MG63 (cell line): Measurements from ENCODE around the gene CREB3L2. TPM values are rescaled to one million over a fixed set of nuclear protein-coding genes. Genes with fewer than 3 reads are reported as not detected.
"Not testable (repeated sequence)": the region's sequence is repeated elsewhere in the genome, so short reads cannot be mapped to it uniquely, and the experiment has no call there.

Experiments
- DNase-seq: peaks from one replicate; pipeline ENCODE4 v3.0.0-alpha.2; 2020
- H3K27me3 ChIP-seq: fragments of 250-450 bp; sonication (Bioruptor Pico); 2 replicates; pipeline ENCODE4 v1.5.1; 2020; ENCODE audit warnings: mild to moderate bottlenecking, moderate library complexity
- H3K36me3 ChIP-seq: fragments of 250-450 bp; sonication (Bioruptor Pico); 2 replicates; pipeline ENCODE4 v1.5.1; 2020; ENCODE audit warnings: mild to moderate bottlenecking, moderate library complexity
- H3K4me3 ChIP-seq: fragments of 250-450 bp; sonication (Bioruptor Pico); 2 replicates; pipeline ENCODE4 v1.5.1; 2020; ENCODE audit warnings: mild to moderate bottlenecking, moderate library complexity
- H3K9me3 ChIP-seq: fragments of 250-450 bp; sonication (Bioruptor Pico); 2 replicates; pipeline ENCODE4 v1.5.1; 2020; ENCODE audit warnings: mild to moderate bottlenecking, moderate library complexity
- total RNA-seq: library from RNA; depleted of rRNA; stranded (reverse); fragments of >200 nt; shearing (Covaris generic); gene quantifications from 2 replicates; pipeline ENCODE4 v1.2.3, GENCODE V29; 2014; ENCODE audit warnings: low replicate concordance

CREB3L2 gene
- total RNA-seq, 1 experiment from 2014 or later: 6.0 TPM

DNA sequence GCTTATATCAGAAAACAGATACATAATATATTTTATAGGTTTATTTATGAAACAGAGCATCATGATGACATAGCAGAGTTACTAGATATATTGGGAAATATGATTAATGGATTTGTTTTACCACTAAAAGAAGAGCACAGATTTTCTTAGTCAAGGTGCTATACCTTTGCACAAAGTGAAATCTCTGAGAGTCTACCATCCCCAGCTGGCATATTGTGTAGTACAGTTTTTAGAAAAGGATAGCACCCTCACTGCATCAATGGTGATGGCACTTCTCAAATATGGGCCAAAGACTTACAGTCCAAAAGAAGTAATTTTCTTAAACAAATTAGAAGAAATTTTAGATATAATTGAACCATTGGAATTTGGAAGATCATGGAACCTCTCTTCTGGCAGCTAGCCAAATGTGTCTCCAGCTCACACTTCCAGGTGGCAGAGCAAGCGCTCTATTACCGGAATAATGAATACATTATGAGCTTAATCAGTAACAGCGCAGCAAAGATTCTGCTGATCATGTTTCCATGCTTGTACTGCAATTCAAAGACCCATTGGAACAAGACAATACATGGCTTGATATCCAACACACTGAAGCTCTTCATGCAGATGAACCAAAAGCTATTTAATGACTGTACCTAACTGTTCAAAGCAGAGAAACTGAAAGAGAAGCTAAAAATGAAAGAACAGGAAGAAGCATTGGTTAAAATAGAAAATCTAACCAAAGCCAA, 21.9 kb upstream of the CREB3L2 start:
- DNase-seq: no peak
- no peak overlapping the region for H3K4me3 ChIP-seq
- no peaks in the 10 kb centered on the region for H3K27me3 ChIP-seq
- H3K36me3 ChIP-seq: no peaks in the 10 kb centered on the region
- H3K9me3 ChIP-seq: no peaks in the 10 kb centered on the region

DNA sequence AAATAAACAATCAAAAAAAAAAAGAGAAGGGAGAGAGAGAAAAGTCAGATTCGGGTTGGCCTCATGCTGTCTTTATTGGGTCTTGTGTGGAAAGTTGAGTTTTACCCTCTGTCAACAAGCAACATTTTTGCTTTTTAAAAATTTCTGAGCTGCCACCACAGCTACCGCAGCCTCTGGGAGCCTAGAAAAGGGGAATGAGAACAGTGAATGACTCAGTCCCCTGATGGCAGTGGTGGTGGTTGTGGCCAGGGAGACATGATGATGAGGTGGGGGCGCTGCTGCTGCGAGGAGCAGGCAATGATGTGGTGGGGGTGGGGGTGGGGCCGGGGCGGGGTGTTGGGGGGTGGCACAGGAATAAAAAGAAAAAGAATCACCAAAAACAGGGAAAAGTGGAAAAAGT, 20.0 kb upstream of the CREB3L2 start:
- no peak for DNase-seq
- Histone ChIP-seq H3K36me3 (no peaks in the 10 kb centered on the region), H3K9me3 (no peaks in the 10 kb centered on the region), H3K27me3 (no peaks in the 10 kb centered on the region), H3K4me3 (no peak overlapping the region)

DNA sequence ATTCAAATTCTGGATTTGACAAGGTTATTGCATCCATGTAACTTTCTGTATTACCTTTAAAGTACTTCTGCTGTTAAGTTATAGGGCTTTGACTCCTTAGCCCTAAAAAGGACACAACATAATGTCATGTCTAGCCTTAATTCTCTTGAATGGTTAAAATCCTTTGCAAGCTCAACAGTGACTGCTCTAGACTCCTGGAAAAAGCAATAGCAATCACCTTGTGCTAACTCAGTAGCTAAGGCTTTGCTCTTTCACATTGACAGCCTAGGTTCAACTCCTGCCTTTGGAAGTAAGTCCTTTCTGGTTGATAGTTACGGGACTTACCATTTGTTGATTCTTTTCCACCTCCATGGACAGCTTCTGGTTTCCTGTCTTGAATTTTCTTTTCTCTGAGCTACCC, 16.1 kb upstream of the CREB3L2 start:
- H3K4me3 ChIP-seq: no peak overlapping the region
- H3K36me3 ChIP-seq: no peaks in the 10 kb centered on the region
- H3K27me3 ChIP-seq: no peaks in the 10 kb centered on the region
- H3K9me3 ChIP-seq: no peaks in the 10 kb centered on the region
- no peak for DNase-seq

DNA sequence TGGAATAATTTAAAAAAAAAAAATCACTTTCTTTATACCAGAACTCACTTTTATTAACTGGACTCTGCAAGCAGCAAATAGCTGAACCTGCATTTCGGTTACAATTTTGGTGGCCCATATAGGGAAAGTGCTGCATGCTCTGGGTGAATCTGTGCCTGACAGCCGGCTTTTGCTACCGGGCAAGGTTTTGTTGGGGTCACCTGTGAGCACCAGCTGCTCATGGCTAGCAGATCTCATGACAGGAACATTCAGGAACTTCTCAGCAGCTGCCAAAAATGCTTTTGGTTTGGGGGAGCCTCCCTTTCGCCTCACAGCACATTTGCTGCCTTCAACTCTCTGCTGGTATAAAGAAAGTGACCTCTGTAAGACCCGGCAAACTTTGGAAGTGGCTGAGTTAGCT, 13.2 kb upstream of the CREB3L2 start:
- H3K27me3 ChIP-seq: no peaks in the 10 kb centered on the region
- no peaks in the 10 kb centered on the region for H3K9me3 ChIP-seq
- no peak overlapping the region for H3K4me3 ChIP-seq
- DNase-seq: no peak
- H3K36me3 ChIP-seq: no peaks in the 10 kb centered on the region

DNA sequence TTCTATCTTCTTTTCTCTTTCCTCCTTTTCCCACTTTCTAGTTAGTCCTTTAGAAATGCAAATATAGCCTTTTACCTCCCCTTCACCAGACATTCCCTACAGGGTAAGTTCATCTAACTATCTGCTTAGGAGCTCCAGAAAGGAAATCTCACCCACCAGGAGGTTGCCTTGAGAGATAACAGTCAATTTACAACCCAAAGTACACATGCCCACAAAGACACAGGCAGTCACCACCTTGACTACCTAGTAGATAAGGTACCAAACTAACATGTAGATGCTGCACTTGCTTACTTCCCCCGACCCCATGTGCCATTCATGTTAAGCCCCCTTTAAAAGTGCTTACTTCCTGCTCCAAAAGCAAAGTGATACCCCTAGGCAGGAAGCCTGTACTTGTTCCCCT, 12.8 kb upstream of the CREB3L2 start:
- Histone ChIP-seq H3K9me3 (no peaks in the 10 kb centered on the region), H3K36me3 (no peaks in the 10 kb centered on the region), H3K4me3 (no peak overlapping the region), H3K27me3 (no peaks in the 10 kb centered on the region)
- no peak for DNase-seq

DNA sequence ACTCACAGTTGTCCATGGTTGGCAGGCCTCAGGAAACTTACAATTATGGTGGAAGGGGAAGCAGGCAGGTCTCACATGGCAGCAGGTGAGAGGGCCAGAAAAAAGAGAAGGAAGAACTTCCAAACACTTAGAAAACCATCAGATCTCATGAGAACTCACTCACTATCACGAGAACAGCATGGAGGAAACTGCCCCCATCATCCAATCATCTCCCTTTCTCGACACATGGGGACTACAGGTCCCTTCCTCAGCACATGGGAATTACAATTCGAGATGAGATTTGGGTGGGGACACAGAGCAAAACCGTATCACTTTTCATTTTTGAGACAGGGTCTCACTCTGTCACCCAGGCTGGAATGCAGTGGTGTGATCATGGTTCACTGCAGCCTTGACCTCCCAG, 12.3 kb upstream of the CREB3L2 start:
- H3K4me3 ChIP-seq, H3K27me3 ChIP-seq, H3K9me3 ChIP-seq, DNase-seq, H3K36me3 ChIP-seq: not testable (repeated sequence)

DNA sequence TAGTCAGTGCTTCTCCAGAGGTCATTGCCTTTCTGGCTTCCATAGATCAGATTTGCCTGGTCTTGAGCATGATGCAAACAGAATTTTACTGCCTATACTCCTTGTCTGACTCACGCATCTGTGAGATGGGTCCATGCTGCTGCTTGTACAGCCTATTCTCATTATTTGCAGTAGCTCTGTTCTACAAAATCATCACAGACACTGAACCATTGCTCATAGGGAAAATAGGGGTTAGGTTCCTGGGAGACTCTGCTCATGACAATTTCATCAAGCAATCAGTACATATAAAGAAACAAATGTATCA, 7.4 kb upstream of the CREB3L2 start:
- Histone ChIP-seq H3K27me3 (no peaks in the 10 kb centered on the region), H3K4me3 (no peak overlapping the region)

DNA sequence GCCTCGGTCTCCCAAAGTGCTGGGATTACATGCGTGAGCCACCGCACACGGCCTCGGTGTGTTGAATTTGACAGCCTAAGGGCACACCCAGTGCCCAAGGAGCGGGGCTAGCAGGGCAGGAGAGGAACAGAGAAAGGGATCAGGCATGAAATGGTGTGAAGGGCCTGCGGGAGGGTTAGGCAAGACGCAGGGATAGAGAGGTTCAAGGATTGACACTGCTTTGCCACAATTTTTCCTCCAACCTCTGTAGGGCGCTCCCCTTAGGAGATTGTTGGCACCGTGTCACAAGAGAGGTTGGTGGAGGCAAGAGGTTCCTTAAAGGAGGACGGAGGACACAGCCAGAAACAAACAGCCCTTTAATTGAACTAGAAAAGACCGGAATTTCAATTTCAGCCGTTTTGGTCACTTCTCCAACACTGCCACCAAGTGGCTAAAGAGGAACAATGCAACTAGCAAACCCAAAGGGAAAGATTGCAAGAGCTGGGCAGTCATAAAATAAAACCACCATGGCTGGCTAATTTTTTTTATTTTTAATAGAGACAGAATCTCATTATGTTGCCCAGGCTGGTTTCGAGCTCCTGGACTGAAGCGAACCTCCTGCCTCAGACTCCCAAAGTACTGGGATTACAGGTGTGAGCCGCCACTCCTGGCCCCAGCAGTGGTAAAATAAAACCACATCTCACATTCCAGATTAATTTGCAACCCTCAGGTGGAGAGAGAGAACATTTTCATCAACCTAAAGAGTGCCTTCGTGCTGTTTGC, 6.9 kb upstream of the CREB3L2 start:
- Histone ChIP-seq H3K9me3 (no peaks in the 10 kb centered on the region), H3K36me3 (no peaks in the 10 kb centered on the region), H3K27me3 (no peaks in the 10 kb centered on the region), H3K4me3 (no peak overlapping the region)
- no peak for DNase-seq

More for the DNA sequence above, 7.4 kb upstream of the CREB3L2 start:
- no peaks in the 10 kb centered on the region for H3K36me3 ChIP-seq
- no peaks in the 10 kb centered on the region for H3K9me3 ChIP-seq
- no peak for DNase-seq

DNA sequence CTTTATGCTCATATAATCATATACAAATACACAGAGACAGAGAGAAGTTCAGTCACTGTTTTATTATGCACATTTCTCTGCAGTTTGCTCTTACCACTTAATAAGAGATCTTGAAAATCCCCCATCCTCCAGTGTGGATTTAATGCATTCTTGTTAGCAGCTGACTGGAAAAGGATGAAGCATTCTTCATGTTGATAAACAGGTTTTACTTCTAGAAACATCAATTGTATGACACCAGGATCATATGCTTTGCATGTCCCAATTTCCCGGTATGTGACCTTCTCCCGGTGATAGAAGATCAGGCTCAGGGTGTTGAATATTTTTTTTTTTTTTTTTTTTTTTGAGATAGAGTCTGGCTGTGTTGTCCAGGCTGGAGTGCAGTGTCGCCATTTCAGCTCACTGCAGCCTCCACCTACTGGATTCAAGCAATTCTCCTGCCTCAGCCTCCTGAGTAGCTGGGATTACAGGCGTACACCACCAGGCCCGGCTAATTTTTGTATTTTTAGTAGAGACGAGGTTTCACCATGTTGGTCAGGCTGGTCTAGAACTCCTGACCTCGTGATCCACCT, 6.2 kb upstream of the CREB3L2 start:
- H3K27me3 ChIP-seq: no peaks in the 10 kb centered on the region
- no peak for DNase-seq
- no peaks in the 10 kb centered on the region for H3K36me3 ChIP-seq
- H3K9me3 ChIP-seq: no peaks in the 10 kb centered on the region
- H3K4me3 ChIP-seq: no peak overlapping the region

DNA sequence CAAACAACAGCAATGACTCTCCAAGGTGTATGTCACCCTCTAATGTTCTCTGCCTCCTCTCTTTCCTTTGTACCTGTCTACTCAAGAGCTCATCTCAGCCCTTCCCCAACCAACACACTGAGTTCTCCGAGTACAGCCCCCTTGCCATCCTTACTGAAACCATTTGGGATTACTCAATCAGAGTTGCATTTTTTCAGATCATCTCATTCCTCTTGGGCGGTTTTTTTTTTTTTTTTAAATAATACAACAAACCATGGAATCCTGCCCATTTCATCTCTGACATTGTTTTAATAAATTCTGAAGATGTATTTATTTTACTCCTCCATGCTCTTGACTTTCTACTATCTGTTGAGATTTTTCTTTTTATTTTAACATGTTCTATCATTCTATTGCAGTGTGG, 4.2 kb upstream of the CREB3L2 start:
- H3K27me3 ChIP-seq: no peaks in the 10 kb centered on the region
- peaks cover 3% of the 10 kb centered on the region; the same call in 1 of the 2 replicates for H3K36me3 ChIP-seq
- H3K4me3 ChIP-seq: no peak overlapping the region
- H3K9me3 ChIP-seq: no peaks in the 10 kb centered on the region
- DNase-seq: no peak

DNA sequence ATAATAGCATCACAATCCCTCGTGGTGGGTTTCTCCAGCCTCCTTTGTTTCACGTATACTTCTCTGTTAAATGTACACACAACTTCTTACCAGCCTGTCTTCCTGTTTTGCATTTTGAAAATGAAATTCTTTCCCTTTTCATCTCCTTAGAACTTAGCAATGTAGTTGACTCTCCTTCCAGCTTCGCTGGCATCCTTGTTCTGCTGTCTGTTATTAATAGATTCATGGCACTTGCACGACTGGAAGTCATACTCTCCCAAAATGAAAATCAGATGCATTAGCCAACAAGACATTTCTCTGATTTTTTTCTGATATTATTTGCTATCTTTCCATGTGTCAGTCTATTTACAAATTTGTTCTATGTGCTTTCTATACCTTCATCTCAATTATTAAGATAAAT, 3.0 kb upstream of the CREB3L2 start:
- no peak for DNase-seq
- Histone ChIP-seq H3K9me3 (no peaks in the 10 kb centered on the region), H3K4me3 (no peak overlapping the region), H3K27me3 (no peaks in the 10 kb centered on the region), H3K36me3 (peaks cover 3% of the 10 kb centered on the region; the same call in 1 of the 2 replicates)

DNA sequence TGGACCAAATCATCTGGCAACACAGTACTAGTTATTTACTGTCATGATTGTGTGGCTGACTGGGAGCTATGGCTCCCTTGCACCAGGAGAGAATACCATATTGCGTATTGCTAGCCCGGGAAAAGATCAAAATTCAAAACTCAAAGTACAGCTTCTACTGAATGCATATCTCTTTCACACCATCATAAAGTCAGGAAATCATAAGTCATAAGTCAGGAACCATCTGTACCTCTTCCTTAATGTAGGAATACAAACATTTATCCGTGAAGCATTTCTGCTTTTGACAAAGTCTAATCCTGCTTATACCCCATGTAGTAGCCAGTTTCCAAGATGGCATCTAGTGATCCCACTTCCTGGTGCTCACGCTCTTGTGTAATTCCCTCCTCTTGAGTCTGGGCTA, 2.2 kb upstream of the CREB3L2 start:
- Histone ChIP-seq H3K9me3 (no peaks in the 10 kb centered on the region), H3K36me3 (peaks cover 5% of the 10 kb centered on the region; the same call in 1 of the 2 replicates), H3K4me3 (no peak overlapping the region), H3K27me3 (no peaks in the 10 kb centered on the region)
- DNase-seq: no peak

DNA sequence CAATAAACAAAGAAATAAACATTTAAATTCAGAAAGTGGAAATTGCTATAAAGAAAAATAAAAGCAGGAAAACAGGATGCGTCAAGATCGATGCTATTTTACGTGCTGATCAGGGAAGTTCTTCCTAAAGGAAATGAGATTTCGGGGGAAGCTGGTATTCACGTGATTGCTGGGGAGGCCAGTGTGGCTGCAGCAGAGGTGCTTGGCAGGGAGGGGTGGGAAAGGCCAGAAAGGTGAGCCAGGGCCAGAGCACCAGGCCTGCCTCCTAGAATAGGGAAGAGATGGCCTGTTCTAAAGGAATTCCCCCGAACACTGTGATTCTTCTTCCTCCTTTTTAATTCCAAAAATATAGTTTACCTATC, 923 bp upstream of the CREB3L2 start:
- DNase-seq: no peak
- peaks cover 5% of the 10 kb centered on the region for H3K36me3 ChIP-seq
- no peaks in the 10 kb centered on the region for H3K9me3 ChIP-seq
- peak overlapping the region; percentile 22; the same call in 1 of the 2 replicates for H3K4me3 ChIP-seq
- H3K27me3 ChIP-seq: no peaks in the 10 kb centered on the region

DNA sequence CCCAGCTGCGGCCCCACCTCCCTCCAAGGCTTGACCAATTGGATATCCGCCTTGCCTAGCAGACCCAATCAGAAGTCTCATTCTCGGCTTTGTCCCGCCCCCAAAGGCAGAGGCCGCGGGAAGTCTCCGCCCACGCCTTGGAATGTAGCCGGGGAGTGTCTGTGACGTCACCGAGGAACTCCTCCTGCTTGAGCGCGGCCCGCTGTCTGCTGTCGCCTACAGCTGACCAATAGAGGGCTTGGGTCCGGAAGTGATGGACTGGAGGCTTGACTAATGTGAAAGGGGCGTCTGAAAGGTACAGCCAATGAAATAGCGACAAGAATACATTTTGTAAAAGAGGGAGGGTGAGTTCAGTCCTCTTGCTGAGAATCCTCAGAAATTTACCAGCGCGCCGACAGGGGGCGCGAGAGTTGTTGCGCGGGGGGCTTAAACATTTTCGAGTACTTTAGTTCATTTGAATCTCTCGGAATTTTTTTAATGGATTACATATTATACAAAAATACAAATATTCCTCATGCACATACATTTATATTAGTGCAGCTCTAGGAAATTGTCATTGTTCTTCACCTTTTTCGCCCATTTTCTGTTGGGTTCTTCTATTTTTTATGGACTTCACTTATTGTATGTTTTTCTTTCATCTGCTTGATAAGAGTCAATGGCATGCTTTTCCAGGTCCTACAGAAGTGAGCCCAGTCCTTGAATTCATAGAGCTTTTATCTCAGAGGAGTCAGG, 376 bp upstream of the CREB3L2 start:
- no peaks in the 10 kb centered on the region for H3K9me3 ChIP-seq
- H3K27me3 ChIP-seq: no peaks in the 10 kb centered on the region
- peak; percentile 96 for DNase-seq
- H3K4me3 ChIP-seq: peak overlapping the region; percentile 94
- peaks cover 5% of the 10 kb centered on the region for H3K36me3 ChIP-seq

DNA sequence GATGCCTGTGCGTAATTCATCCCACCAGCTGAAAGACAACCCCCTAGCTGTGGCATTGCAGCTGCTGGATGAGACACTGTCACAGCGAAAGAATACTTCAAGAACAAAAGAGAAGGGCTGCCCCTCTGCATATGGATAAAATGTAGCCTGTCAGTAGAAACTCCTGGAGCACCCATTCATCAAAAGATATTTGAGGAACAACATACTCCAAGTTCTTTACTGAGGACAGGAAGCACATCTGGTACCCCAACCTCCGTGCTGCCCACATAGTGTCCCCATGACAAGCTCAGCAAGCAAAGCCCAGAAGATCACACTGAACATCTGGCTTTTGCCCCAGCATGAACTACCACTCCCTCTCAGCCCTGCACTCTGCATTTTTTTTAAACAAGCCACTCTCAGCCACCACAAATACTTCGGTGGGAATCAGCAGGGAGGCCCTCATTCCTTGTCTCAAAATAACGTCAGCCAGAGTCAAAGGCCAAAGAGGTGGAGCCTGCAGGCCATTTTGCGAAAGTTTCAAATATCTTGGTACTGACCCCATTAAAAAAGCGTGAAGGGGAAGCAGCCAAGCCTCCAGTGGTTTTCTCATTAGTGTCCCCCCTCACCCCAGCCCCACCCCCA, 1.7 kb downstream of the CREB3L2 start:
- DNase-seq: peak; percentile 59
- no peaks in the 10 kb centered on the region for H3K9me3 ChIP-seq
- H3K4me3 ChIP-seq: peak overlapping the region; percentile 94
- H3K36me3 ChIP-seq: peaks cover 16% of the 10 kb centered on the region
- H3K27me3 ChIP-seq: no peaks in the 10 kb centered on the region

DNA sequence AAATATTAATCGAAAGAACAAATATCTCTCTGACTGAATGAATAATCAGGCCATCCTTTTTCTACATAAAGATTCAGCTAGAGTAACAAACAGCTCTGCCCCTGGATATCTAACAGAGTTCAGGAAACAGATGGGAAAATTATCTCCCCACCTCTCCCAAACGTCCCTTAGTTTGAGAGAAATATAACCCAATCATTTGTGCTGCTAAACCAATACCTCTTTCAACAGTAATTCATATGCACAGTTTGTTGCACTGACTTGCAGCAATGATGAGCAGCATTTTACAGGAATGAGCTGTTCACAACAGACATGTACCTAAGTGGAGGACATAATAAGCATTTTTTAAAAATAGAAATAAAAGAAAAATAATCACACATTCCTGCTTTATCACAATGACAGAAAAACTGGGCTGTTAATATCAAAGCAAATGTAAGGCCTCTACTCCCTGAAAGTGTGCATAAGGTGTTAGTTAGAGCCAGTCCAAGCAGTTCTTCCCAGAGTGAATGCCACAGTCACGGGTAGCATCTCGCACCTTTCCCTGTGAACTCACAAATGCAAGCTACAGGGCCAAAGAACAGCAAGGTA, 2.3 kb downstream of the CREB3L2 start:
- Histone ChIP-seq H3K9me3 (no peaks in the 10 kb centered on the region), H3K27me3 (no peaks in the 10 kb centered on the region), H3K4me3 (peak overlapping the region; percentile 94), H3K36me3 (peaks cover 16% of the 10 kb centered on the region)
- DNase-seq: no peak

DNA sequence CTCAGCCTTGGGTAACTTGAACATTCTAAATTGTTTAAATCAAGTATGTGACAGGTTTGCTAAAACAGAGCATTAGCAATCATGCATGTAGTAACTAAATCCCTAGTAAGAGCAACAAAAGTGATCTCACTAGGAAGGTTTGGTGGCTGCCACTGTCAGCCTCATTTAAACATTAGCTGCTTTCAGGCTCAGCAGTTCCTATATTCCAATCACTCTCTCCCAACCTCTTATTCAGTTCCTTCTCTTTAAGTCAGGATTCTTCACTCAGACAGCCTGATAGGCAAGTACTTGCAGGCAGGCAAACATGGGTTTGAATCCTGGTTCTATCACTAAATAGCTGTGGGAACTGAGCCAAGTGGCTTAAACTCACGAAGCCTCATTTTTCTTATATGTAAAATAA, 3.6 kb downstream of the CREB3L2 start:
- DNase-seq: no peak
- H3K36me3 ChIP-seq: peaks cover 16% of the 10 kb centered on the region
- H3K4me3 ChIP-seq: no peak overlapping the region; the same call in 1 of the 2 replicates
- no peaks in the 10 kb centered on the region for H3K9me3 ChIP-seq
- H3K27me3 ChIP-seq: no peaks in the 10 kb centered on the region
